HCT116 (cell line): ENCODE results near the gene KCTD4.

Experiments
- ATF3 ChIP-seq: IDR thresholded peaks from 2 replicates; pipeline ENCODE4 v1.6.1; 2012
- CTCF ChIP-seq, 3 experiments: fragments of 200-600 bp in 1 of 3; sonication (generic) in 1 of 3; IDR thresholded peaks in 2 of 3; conservative IDR thresholded peaks in 1 of 3; 2 replicates each; pipeline ENCODE4 v1.5.1; 2012 to 2017; ENCODE audit warnings: low read depth in 2 of 3, low read length in 2 of 3, antibody characterized with exemption in 1 of 3, borderline replicate concordance in 1 of 3, control low read depth in 1 of 3, mild to moderate bottlenecking in 1 of 3, mixed read lengths in 1 of 3, mixed run types in 1 of 3, moderate library complexity in 1 of 3; ENCODE audit not compliant: insufficient read depth in 1 of 3
- EZH2phosphoT487 ChIP-seq: fragments of 200-600 bp; IDR thresholded peaks from 2 replicates; pipeline ENCODE4 v1.6.1; 2018; ENCODE audit warnings: antibody characterized with exemption, borderline replicate concordance
- MAX ChIP-seq: IDR thresholded peaks from 2 replicates; pipeline ENCODE4 v1.6.1; 2012
- POLR2A ChIP-seq: IDR thresholded peaks from 2 replicates; pipeline ENCODE4 v1.7.0; 2011; ENCODE audit warnings: borderline replicate concordance; ENCODE audit not compliant: insufficient read depth, insufficient read length; ENCODE audit errors: extremely low read depth
- POLR2AphosphoS5 ChIP-seq: IDR thresholded peaks from 2 replicates; pipeline ENCODE4 v1.6.1; 2011; ENCODE audit warnings: mild to moderate bottlenecking, low read depth, low read length, moderate library complexity
- RAD21 ChIP-seq: IDR thresholded peaks from 2 replicates; pipeline ENCODE4 v1.6.1; 2012; ENCODE audit warnings: low read depth, mild to moderate bottlenecking
- SIN3A ChIP-seq: IDR thresholded peaks from 2 replicates; pipeline ENCODE4 v1.6.1; 2012; ENCODE audit warnings: low read depth
- TCF7L2 ChIP-seq: IDR thresholded peaks from 2 replicates; pipeline ENCODE4 v1.7.0; 2011; ENCODE audit warnings: borderline replicate concordance, inconsistent platforms; ENCODE audit not compliant: insufficient read depth, insufficient read length; ENCODE audit errors: extremely low read depth
- YY1 ChIP-seq: IDR thresholded peaks from 2 replicates; pipeline ENCODE4 v1.6.1; 2011; ENCODE audit warnings: low read length, low read depth, moderate library complexity, mild to moderate bottlenecking; ENCODE audit not compliant: insufficient replicate concordance; ENCODE audit errors: extremely low read depth

GRCh38 chr13:45174478-45174877 lies 26.4 kb downstream of the KCTD4 start:
- TF ChIP-seq ATF3 (no peak), EZH2phosphoT487 (no peak), POLR2AphosphoS5 (no peak), CTCF (IDR thresholded peaks at IDR 0.05 in 2 of 3, conservative IDR thresholded peaks at IDR 0.05 in 1 of 3; ENCODE audit: borderline replicate concordance in 1 of 3, insufficient read depth in 1 of 3, low read depth in 2 of 3, low read length in 2 of 3) (no peak), YY1 (no peak), TCF7L2 (no peak), POLR2A (no peak), MAX (no peak), RAD21 (no peak), SIN3A (no peak)
